Prostate gland (tissue), 2 donors: ENCODE results near the gene SLC27A1. TPM values are rescaled to one million over a fixed set of nuclear protein-coding genes. Genes with fewer than 3 reads are reported as not detected.
A peak's percentile ranks its signal among the peaks of the same experiment; 100 is the strongest.

Experiments
- DNase-seq: peaks from one replicate; pipeline ENCODE4 v3.0.0-alpha.2; 2019; ENCODE audit warnings: low spot score
- H3K27ac ChIP-seq, 2 donors: fragments of 200-600 bp; sonication (generic); 2 replicates each; pipeline ENCODE4 v1.5.1; 2017 to 2019
- H3K27me3 ChIP-seq: fragments of 200-600 bp; sonication (generic); replicated peaks from 2 replicates; pipeline ENCODE4 v1.5.1; 2019; ENCODE audit not compliant: insufficient read depth
- H3K36me3 ChIP-seq, 2 donors: fragments of 200-600 bp; sonication (generic); 1 replicate in 1 of 2; 2 replicates in 1 of 2; pipeline versions ENCODE4 v1.5.1 to v1.8.1; 2017 to 2019
- H3K4me1 ChIP-seq: fragments of 200-600 bp; sonication (generic); replicated peaks from 2 replicates; pipeline ENCODE4 v1.5.1; 2019
- H3K4me3 ChIP-seq, 2 donors: fragments of 200-600 bp; sonication (generic); 2 replicates each; pipeline ENCODE4 v1.5.1; 2017 to 2019
- H3K9me3 ChIP-seq: fragments of 200-600 bp; sonication (generic); 2 replicates; pipeline ENCODE4 v1.5.1; 2017
- CTCF ChIP-seq, 4 experiments: fragments of 200-600 bp in 2 of 4; fragments of 450-650 bp in 2 of 4; sonication (generic) in 2 of 4; IDR thresholded peaks; 1 replicate in 3 of 4; 2 replicates in 1 of 4; pipeline ENCODE4 v1.5.1; 2016 to 2019; ENCODE audit warnings: antibody characterized with exemption in 4 of 4, mild to moderate bottlenecking in 2 of 4, moderate library complexity in 2 of 4
- POLR2A ChIP-seq: fragments of 450-650 bp; IDR thresholded peaks from one replicate; pipeline ENCODE4 v1.6.1; 2016; ENCODE audit warnings: antibody characterized with exemption, mild to moderate bottlenecking
- POLR2AphosphoS5 ChIP-seq: sonication (generic); formaldehyde crosslinking; IDR thresholded peaks from one replicate; pipeline ENCODE4 v1.6.1; 2017; ENCODE audit warnings: antibody characterized with exemption
- WGBS: methylation state at CpG from one replicate; pipeline ENCODE4 v1.1.5; 2018; 5-methylcytosine and 5-hydroxymethylcytosine counted together
- intact Hi-C: fragments of 100-400 bp; cut with DNase I; formaldehyde crosslinking; loops from one replicate; pipeline ENCODE4 v1.14.2; 2022
- total RNA-seq, 2 donors: library from RNA; depleted of rRNA; stranded (reverse); fragments of >200 nt; gene quantifications; one replicate each; pipeline ENCODE4 v1.1.0, GENCODE V29; 2016

The SLC27A1 gene
- total RNA-seq, 2 donors from 2014 or later: 73.3 to 78.7 TPM

- Histone ChIP-seq H3K27me3 (no peaks in the 10 kb centered on the region), H3K9me3 (no peaks in the 10 kb centered on the region), H3K4me1 (no peaks in the 10 kb centered on the region), H3K27ac (peak overlapping the region in 1 of 2 donors; percentile 42), H3K36me3 (no peaks in the 10 kb centered on the region), H3K4me3 (no peak overlapping the region)
- no peak for DNase-seq
- TF ChIP-seq POLR2A (no peak), CTCF (IDR thresholded peaks at IDR 0.05) (no peak), POLR2AphosphoS5 (no peak)
- intact Hi-C loops: no loop called here
- WGBS: 4% methylated on average over 17 of the region's 17 CpGs
These were observed 40.6 kb upstream of the SLC27A1 start for GRCh38 chr19:17429641-17430113.

GRCh38 chr19:17431417-17431816 lies 38.9 kb upstream of the SLC27A1 start:
- no peaks in the 10 kb centered on the region for H3K27me3 ChIP-seq
- TF ChIP-seq POLR2AphosphoS5 (no peak), CTCF (IDR thresholded peaks at IDR 0.05) (no peak), POLR2A (no peak)
- no peak for DNase-seq
- H3K27ac ChIP-seq: no peak overlapping the region
- no peaks in the 10 kb centered on the region for H3K36me3 ChIP-seq
- no peaks in the 10 kb centered on the region for H3K9me3 ChIP-seq
- no peaks in the 10 kb centered on the region for H3K4me1 ChIP-seq
- intact Hi-C loops: no loop called here
- no peak overlapping the region for H3K4me3 ChIP-seq
- WGBS: 96% methylated on average over 7 of the region's 7 CpGs

GRCh38 chr19:17435218-17435617 lies 35.1 kb upstream of the SLC27A1 start:
- Histone ChIP-seq H3K4me3 (no peak overlapping the region), H3K27ac (no peak overlapping the region), H3K4me1 (no peaks in the 10 kb centered on the region), H3K27me3 (no peaks in the 10 kb centered on the region), H3K9me3 (no peaks in the 10 kb centered on the region), H3K36me3 (no peaks in the 10 kb centered on the region)
- no peak for DNase-seq
- TF ChIP-seq POLR2A: no peak
- TF ChIP-seq CTCF (IDR thresholded peaks at IDR 0.05): no peak
- no peak for TF ChIP-seq POLR2AphosphoS5
- WGBS: 87% methylated on average over 7 of the region's 7 CpGs
- intact Hi-C loops: no loop called here

GRCh38 chr19:17436094-17436873 lies 34.0 kb upstream of the SLC27A1 start:
- no peak for DNase-seq
- Histone ChIP-seq H3K4me1 (no peaks in the 10 kb centered on the region), H3K4me3 (no peak overlapping the region), H3K9me3 (no peaks in the 10 kb centered on the region), H3K36me3 (no peaks in the 10 kb centered on the region), H3K27me3 (no peaks in the 10 kb centered on the region), H3K27ac (no peak overlapping the region)
- intact Hi-C loops: no loop called here
- no peak for TF ChIP-seq POLR2AphosphoS5
- WGBS: 98% methylated on average over 25 of the region's 25 CpGs

GRCh38 chr19:17436874-17437267 lies 33.5 kb upstream of the SLC27A1 start:
- Histone ChIP-seq H3K36me3 (no peaks in the 10 kb centered on the region), H3K4me1 (no peaks in the 10 kb centered on the region), H3K9me3 (no peaks in the 10 kb centered on the region), H3K4me3 (no peak overlapping the region), H3K27ac (no peak overlapping the region), H3K27me3 (no peaks in the 10 kb centered on the region)
- DNase-seq: no peak
- intact Hi-C loops: no loop called here
- WGBS: 72% methylated on average over 7 of the region's 7 CpGs
- TF ChIP-seq POLR2AphosphoS5: no peak
- no peak for TF ChIP-seq CTCF (IDR thresholded peaks at IDR 0.05)
- no peak for TF ChIP-seq POLR2A
